AG04450 (cell line): ENCODE results near the gene PALM3. TPM values are rescaled to one million over a fixed set of nuclear protein-coding genes. Genes with fewer than 3 reads are reported as not detected.

ENCODE experiments used
- CTCF ChIA-PET: fragments of 300-600, 350-600 bp; formaldehyde crosslinking; extraction: SDS; loops from one replicate; lab custom pipeline; 2022; ENCODE audit warnings: antibody characterized with exemption, inconsistent platforms; lab: Charles Lee
- POLR2A ChIA-PET: fragments of 350-600 bp; formaldehyde crosslinking; extraction: SDS; loops from one replicate; lab custom pipeline; 2021; ENCODE audit warnings: antibody characterized with exemption, inconsistent platforms; lab: Yijun Ruan, JAX
- DNase-seq: peaks from one replicate; pipeline ENCODE4 v3.0.0-alpha.2; 2011; ENCODE audit warnings: low read depth, low spot score
- H3K27ac ChIP-seq: one replicate; pipeline ENCODE4 v1.5.1; 2012; ENCODE audit warnings: low read depth, low read length, control low read depth
- H3K27me3 ChIP-seq: one replicate; pipeline ENCODE4 v1.6.0; 2012; ENCODE audit warnings: low read length; ENCODE audit not compliant: control insufficient read depth, insufficient read depth
- H3K4me3 ChIP-seq: 2 replicates; pipeline ENCODE4 v1.5.1; 2011; ENCODE audit warnings: mild to moderate bottlenecking, low read depth, low read length, control low read depth
- H3K9me3 ChIP-seq: 2 replicates; pipeline ENCODE4 v1.5.1; 2012; ENCODE audit warnings: low read length; ENCODE audit not compliant: control insufficient read depth, insufficient read depth
- polyA plus RNA-seq: library from polyadenylated mRNA; depleted of rRNA; stranded (reverse); fragments of >200 nt; gene quantifications from 2 replicates; pipeline ENCODE4 v1.2.3, GENCODE V29; 2011
- TF ChIP-seq, protein P1 (sequence below): IDR thresholded peaks from 2 replicates; pipeline ENCODE4 v1.5.1; 2011; ENCODE audit warnings: low read depth, low read length, control low read depth, inconsistent platforms

Gene PALM3
- polyA plus RNA-seq, 1 experiment: 0.43 TPM

DNA sequence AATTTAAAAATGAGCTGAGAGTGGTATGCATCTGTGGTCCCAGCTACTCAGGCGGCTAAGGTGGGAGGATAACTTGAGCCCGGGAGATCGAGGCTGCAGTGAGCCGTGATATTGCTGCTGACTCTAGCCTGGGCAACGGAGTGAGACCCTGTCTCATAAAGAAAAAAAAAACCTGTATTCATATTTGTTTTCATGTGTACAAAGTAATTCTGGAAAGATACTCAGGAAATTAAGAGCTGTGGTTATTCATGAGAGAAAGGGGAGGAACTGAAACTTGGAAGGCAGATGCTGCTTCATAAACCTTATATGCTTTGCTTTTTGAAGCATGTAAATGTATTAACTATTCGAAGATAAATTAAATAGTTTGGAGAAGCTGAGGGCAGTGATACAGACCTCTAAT, 42.8 kb downstream of the PALM3 start:
- ChIA-PET CTCF (interaction anchor here (0.5 kb wide), 1 partner anchor 489 kb away, joined by 3 read pairs; no protein-coding TSS in a partner anchor), POLR2A (interaction anchor here (0.7 kb wide), 1 partner anchor 62 kb away, joined by 10 read pairs; no protein-coding TSS in a partner anchor)
- H3K27me3 ChIP-seq: no peaks in the 10 kb centered on the region
- no peak overlapping the region for H3K27ac ChIP-seq
- no peak for DNase-seq
- TF ChIP-seq, protein P1, sequence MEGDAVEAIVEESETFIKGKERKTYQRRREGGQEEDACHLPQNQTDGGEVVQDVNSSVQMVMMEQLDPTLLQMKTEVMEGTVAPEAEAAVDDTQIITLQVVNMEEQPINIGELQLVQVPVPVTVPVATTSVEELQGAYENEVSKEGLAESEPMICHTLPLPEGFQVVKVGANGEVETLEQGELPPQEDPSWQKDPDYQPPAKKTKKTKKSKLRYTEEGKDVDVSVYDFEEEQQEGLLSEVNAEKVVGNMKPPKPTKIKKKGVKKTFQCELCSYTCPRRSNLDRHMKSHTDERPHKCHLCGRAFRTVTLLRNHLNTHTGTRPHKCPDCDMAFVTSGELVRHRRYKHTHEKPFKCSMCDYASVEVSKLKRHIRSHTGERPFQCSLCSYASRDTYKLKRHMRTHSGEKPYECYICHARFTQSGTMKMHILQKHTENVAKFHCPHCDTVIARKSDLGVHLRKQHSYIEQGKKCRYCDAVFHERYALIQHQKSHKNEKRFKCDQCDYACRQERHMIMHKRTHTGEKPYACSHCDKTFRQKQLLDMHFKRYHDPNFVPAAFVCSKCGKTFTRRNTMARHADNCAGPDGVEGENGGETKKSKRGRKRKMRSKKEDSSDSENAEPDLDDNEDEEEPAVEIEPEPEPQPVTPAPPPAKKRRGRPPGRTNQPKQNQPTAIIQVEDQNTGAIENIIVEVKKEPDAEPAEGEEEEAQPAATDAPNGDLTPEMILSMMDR: no peak
- H3K4me3 ChIP-seq: no peak overlapping the region
- no peaks in the 10 kb centered on the region for H3K9me3 ChIP-seq

DNA sequence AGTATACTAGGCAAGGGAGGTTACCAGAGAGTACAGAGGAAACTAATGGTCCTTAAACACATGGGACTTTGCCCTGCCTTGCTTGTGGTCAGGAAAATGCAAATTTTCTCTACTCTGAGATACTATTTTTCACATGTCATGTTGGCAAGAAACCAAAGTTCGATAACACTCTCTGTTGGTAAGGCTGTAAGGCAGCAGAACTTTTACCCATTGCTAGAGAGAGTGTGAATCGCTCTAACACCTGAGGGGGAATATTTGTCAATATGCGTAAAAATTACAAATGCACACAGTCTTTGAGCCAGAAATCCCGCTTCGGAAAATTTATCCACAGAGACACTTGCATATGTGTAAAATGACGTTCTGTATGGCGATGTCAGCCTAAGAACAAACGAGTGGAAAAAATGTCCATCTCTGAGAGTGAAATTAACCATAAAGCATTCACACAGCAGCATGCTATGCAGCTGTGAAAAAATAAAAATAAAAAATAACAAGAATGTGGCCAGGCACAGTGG, 46.3 kb downstream of the PALM3 start:
- ChIA-PET CTCF (interaction anchor here (0.7 to 1.2 kb wide), 2 partner anchors 34 to 60 kb away, joined by 3 read pairs; no protein-coding TSS in a partner anchor), POLR2A (no interaction called here)
- Histone ChIP-seq H3K9me3 (no peaks in the 10 kb centered on the region), H3K27ac (no peak overlapping the region), H3K27me3 (no peaks in the 10 kb centered on the region), H3K4me3 (no peak overlapping the region)
- no peak for DNase-seq
- TF ChIP-seq, protein P1: no peak

DNA sequence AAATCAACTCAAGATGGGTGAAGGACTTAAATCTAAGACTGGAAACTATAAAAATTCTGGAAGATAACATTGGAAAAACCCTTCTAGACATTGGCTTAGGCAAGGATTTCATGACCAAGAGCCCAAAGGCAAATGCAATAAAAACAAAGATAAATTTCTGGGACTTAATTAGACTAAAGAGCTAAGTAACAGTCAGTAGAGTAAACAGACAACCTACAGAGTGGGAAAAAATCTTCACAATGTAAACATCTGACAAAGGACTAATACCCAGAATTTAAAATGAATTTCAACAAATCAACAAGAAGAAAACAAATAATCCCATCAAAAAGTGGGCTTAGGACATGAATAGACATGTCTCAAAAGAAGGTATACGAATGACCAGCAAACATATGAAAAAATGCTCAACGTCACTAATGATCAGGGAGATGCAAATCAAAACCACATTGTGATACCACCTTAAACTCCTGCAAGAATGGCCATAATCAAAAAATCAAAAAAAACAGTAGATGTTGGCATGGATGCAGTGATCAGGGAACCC, 49.4 kb downstream of the PALM3 start:
- Histone ChIP-seq H3K9me3 (no peaks in the 10 kb centered on the region), H3K4me3 (no peak overlapping the region), H3K27me3 (no peaks in the 10 kb centered on the region), H3K27ac (no peak overlapping the region)
- TF ChIP-seq, protein P1: no peak
- ChIA-PET CTCF (no interaction called here), POLR2A (no interaction called here)
- DNase-seq: no peak

DNA sequence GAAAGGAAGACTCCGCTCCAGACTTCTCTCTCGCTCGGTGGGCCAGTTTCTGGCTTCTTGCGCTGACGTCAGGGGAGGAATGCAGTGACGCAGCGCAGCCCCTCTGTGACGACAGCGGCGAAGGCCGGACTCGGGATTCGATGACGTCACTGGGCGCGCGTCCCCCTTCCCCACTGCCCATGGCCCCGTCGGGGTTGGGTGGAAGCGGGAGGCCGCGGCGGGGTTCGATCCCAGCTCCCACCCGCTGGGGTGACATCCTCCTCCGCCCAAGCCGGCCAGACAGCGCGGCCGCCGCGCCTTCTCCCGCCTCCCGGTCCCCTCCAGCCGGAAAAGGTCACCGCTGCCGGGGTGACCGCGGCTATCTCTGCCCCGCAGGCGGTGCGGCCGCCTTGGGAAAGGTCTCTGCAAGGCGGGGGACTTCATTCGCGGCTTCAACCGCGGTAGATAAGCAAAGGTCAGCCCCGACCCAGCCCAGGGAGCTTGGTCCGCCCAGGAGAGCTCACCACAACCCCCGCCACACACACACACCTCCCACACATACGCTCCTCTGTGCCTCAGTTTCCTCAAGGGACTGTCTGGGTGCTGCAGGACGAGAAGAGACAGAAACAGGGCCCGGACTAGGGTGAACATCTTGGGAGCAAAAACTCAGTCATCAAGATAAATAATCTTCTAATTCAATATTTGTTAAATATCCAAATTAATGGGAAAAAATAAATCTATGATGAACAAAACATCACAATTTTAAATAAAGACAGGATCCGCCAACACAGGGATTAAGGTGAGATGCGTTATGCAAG, 54.9 kb downstream of the PALM3 start:
- Histone ChIP-seq H3K27me3 (no peaks in the 10 kb centered on the region), H3K4me3 (peak overlapping the region; percentile 75), H3K9me3 (no peaks in the 10 kb centered on the region; the same call in 1 of the 2 replicates), H3K27ac (peak overlapping the region; percentile 94)
- TF ChIP-seq, protein P1: no peak
- CTCF ChIA-PET: interaction anchor here (0.7 kb wide), 1 partner anchor 67 kb away, joined by 4 read pairs; no protein-coding TSS in a partner anchor
- POLR2A ChIA-PET: interaction anchor here (0.6 to 1.8 kb wide), 8 partner anchors 14 to 498 kb away, joined by 3 to 8 read pairs (median 3); no protein-coding TSS in a partner anchor
- DNase-seq: no peak
